Uterus (tissue), 2 donors: ENCODE measurements around the gene LMAN2.

Source experiments
- POLR2A ChIP-seq, 2 donors: fragments of 450-650 bp; IDR thresholded peaks; one replicate each; pipeline ENCODE4 v1.6.1; 2016; ENCODE audit warnings: antibody characterized with exemption in 2 of 2, mild to moderate bottlenecking in 1 of 2, moderate library complexity in 1 of 2
- TF ChIP-seq, protein P1 (sequence below), 4 experiments: fragments of 200-600 bp in 2 of 4; fragments of 450-650 bp in 2 of 4; sonication (generic) in 2 of 4; IDR thresholded peaks; one replicate each; pipeline ENCODE4 v1.5.1; 2016 to 2019; ENCODE audit warnings: antibody characterized with exemption in 4 of 4, mild to moderate bottlenecking in 2 of 4, moderate library complexity in 1 of 4

DNA sequence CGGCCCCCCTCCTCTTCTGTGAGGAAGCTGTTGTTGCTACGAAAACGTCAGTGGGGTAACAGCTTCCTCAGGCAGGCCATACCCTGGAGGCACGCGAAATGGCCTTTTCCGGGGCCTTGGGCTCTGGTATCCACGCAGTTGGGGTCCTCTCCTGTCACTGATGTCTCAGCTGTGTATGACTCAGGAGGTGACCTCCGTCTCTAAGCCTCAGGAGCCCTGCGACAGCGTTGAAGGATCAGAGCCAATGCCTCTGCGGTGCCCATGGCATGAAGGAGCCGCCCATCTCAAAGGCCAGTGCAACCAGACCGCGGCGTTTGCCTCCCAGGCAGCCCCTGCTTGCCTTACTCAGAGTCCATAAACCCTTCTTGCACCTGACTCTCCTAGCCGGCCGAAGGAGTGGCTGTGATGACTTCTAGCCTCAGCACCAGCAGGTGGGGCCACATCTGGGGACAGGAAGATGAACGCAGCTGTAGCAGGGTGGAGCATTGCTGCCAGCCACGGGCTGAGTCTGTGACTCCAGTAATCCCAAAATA, 38.8 kb downstream of the LMAN2 start:
- TF ChIP-seq POLR2A (IDR thresholded peaks at IDR 0.05): no peak
- TF ChIP-seq, protein P1, sequence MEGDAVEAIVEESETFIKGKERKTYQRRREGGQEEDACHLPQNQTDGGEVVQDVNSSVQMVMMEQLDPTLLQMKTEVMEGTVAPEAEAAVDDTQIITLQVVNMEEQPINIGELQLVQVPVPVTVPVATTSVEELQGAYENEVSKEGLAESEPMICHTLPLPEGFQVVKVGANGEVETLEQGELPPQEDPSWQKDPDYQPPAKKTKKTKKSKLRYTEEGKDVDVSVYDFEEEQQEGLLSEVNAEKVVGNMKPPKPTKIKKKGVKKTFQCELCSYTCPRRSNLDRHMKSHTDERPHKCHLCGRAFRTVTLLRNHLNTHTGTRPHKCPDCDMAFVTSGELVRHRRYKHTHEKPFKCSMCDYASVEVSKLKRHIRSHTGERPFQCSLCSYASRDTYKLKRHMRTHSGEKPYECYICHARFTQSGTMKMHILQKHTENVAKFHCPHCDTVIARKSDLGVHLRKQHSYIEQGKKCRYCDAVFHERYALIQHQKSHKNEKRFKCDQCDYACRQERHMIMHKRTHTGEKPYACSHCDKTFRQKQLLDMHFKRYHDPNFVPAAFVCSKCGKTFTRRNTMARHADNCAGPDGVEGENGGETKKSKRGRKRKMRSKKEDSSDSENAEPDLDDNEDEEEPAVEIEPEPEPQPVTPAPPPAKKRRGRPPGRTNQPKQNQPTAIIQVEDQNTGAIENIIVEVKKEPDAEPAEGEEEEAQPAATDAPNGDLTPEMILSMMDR (IDR thresholded peaks at IDR 0.05): no peak
